Activated T-cell treated with anti-CD3 and anti-CD28 coated beads for 1 hour (primary cell): Measurements from ENCODE around the gene PSMC1.

Source experiments
- DNase-seq: peaks from one replicate; pipeline ENCODE4 v3.0.0-alpha.2; 2020; ENCODE audit warnings: low read depth

PSMC1 gene

DNA sequence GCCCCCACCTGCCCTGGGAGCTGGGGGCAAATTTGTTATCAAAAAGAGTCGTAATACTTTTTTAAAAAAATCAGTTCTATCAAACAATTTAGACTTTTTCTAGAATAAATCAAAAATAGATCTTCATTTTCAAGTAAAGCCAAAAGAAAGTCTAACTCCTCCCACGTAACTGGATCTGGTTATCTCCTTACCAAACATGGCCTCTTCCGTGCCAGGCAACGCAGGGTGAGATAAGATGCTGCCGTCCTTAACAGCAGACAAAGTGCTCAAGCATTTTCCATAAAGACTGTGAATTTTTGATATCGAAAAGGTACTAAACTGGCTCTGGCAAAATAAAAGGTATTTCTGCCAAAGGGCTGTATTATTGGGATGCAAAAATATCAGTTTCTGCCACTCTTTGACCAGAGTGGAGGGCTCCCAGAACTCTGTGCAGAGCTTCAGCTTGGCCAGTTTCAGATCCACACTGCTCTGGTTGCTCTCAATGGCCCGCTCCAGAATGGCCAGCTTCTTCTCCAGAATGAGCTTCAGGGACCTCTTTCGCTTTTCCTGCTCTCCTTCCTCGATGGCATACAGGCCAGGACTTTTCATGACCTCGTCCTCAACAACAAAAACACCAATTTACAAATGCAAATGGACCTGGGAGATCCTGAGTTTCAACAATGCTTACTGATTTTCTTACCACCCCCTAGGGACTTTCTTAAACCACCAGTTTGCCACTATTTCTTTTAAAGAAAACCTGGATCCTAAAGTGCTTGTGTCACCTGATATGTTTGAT lies 46.4 kb downstream of the PSMC1 start:
- no peak for DNase-seq

GRCh38 chr14:90303473-90303872 lies 47.1 kb downstream of the PSMC1 start:
- no peak for DNase-seq

- no peak for DNase-seq
Measured at GRCh38 chr14:90304502-90304901, 48.1 kb downstream of the PSMC1 start.

DNA sequence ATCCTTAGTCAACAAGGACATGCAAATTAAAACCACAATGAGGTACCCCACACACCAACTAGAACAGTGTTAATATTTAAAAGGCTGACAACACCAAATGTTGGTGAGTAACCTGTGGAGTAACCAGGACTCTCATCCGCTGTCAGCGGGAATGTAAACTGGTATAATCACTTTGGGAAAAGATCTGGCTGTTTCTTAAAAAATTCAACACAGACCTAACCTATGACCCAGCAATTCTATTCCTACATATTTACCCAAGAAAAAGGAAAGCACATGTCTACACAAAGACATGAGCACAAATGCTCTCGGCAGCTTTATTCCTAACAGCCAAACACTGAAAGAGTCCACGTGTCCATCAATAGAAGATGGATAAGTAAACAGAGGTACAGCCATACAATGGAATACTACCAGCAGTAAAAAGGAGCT lies 48.8 kb downstream of the PSMC1 start:
- no peak for DNase-seq

- no peak for DNase-seq
Measured at GRCh38 chr14:90308561-90308960, 52.2 kb downstream of the PSMC1 start.

DNA sequence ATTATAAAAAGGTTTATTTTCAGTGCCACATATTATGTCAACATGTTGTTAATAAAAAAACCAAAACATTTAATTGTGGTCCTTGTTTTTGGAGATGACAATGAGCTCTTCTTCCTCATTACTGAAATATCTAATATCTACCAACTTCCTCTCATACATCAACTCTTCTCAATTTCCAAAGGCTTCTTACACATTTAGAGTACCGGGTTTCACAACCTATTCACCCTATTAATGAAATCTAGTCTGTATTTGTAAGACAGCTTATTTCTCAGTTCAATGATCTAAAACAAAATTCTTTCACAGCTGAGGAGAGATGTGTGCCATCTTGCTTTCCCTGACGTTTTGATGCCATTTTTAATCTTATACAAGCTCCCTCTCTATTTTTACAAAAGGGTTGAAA lies 60.9 kb downstream of the PSMC1 start:
- DNase-seq, result no peak

DNA sequence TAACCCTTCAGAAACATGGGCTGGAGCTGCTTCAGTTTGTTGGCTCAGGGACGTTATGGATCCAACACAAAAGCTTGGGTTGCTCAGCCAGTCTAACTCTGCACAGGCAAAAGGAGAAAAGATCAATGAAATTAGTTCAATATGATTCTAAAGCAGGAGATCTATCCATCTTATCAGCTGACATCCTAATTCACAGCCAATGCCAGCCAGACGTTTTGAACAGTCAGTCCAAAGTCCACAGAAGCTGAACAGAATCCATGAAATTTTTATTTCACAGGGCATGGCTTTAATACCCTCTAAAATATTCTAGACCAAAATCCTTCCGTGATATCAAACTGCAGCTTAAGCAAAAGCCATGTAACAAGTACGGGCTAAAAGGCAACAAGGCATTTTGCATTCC lies 61.7 kb downstream of the PSMC1 start:
- no peak for DNase-seq

GRCh38 chr14:90319173-90319572 lies 62.8 kb downstream of the PSMC1 start:
- no peak for DNase-seq

DNA sequence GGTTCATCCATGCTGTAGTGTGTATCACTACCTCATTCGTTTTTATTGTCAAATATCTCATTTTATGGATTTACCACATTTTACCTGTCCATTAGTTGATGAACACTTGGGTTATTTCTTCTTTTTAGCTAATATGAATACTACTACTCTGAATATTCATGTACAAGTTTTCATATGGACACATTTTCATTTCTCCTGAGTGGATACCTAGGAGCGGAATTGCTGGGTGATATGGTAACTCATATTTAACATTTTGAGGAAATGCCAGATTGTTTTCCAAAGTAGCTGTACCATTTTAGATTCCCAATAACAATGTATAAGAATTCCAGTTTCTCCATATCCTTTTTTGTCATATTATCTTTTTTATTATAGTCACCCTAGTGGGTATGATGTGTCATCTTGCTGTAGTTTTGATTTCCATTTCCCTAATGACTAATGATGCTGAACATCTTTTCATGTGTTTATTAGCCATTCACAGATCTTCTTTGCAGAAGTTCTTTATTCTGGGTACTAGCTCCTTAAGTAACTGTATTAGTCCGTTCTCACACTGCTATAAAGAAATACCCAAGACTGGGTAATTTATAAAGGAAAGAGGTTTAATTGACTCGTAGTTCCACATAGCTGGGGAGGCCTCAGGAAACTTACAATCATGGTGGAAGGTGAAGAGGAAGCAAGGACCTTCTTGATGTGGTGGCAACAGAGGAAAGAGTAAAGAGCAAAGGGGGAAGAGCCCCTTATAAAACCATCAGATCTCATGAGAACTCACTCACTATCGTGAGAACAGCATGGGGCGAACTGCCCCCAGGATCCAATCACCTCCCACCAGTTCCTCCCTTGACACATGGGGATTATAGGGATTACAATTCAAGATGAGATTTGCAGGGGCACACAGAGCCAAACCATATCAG lies 63.5 kb downstream of the PSMC1 start:
- DNase-seq, result no peak

GRCh38 chr14:90321891-90322290 lies 65.5 kb downstream of the PSMC1 start:
- DNase-seq, result no peak
